Germinal center (tissue), 1 donor: ENCODE data around the gene TATDN2.
"Not testable (repeated sequence)": the region's sequence is repeated elsewhere in the genome, so short reads cannot be mapped to it uniquely, and the experiment has no call there.

Experiments
- DNase-seq: peaks from one replicate; pipeline ENCODE4 v3.0.0; 2012; ENCODE audit warnings: mixed read lengths, low spot score

The TATDN2 gene

DNA sequence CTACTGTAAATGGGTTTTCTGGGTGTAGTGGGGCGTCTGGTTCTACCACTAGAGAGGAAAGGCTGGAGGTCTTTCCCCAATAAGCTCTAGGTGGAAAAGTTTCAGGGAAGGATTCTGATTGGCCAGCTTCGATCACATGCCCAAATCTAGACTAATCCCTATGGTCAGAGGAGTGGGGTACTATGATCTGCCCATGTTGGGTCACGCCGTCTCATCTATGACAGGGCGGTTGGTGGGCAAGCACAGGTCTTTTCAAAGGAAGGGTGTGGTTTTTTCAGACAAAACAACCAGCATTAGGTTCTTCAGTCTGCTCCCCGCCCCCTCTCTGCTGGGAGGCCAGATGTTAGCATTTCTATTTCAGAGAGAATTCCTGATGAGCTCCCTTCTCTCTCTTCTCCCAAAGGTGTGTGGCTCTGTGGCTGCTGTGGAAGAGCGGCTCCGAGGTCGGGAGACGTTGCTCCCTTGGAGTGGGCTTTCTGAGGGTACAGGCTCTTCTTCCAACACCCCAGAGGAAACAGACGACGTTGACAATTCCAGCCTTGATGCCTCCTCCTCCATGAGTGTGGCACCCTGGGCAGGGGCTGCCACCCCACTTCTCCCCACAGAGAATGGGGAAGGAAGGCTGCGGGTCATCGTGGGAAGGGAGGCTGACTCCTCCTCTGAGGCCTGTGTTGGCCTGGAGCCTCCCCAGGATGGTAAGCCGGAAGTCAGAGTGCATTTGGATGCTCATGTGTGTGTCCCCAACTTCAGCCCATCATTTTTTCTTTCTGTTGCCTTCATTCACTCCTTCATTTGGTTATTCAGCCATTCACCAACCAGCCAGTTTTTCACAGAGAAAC, 9.7 kb upstream of the TATDN2 start:
- no peak for DNase-seq

DNA sequence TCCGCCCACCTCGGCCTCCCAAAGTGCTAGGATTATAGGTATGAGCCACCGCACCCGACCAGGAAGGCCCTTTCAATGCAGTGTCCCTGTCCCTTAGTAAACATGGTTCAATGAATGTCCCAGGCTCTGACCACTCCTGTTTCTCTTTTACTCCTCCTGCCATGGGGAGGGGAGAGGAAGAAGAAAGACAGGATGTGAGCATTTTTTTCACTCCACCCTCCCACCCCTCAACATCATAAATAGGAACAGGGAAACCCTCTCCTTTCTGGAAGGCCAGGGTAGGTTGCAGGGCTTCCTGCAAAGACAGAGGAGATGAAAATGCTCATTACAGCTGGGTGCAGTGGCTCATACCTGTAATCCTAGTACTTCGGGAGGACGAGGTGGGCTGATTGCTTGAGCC, 7.5 kb upstream of the TATDN2 start:
- no peak for DNase-seq

DNA sequence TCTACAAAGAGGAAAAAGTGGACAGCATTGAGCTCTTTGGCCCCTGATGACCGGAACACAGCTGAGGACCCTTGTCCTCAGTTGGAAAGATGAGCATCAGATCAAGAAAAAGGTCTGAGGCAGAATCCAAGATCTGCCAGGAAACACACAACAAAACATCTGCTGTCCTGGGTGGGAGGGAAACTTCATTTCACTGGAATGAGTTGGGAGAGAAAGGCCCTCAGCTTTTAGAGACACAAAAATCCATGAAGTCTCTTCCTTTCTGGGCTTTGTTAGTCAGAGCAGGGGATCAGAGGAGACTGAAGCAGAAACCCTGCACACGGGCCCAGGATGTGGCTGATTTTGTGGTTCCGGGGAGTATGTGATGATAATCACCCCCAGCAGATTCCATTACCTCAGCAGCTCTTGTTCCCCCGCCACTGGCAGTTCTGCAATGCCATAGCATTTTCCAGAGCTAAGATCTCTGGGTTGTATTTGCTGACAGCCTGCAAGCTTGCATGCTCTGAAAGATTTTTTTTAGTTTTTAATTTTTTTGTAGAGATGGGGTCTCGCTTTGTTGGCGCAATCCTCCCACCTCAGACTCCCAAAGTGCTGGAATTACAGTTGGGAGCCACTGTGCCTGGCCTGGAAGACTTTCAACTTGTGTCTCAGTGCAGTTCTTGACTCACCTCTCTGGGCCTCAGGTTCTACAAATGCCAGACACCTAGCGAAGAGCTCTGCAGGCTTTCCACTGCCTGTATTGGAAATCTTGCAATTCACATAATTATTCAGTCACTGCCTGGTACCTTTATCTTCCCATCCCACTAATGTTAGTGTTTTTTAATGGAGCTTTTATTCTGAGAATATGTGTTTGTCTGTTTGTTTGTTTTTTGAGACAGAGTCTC, 5.8 kb upstream of the TATDN2 start:
- DNase-seq, result no peak

DNA sequence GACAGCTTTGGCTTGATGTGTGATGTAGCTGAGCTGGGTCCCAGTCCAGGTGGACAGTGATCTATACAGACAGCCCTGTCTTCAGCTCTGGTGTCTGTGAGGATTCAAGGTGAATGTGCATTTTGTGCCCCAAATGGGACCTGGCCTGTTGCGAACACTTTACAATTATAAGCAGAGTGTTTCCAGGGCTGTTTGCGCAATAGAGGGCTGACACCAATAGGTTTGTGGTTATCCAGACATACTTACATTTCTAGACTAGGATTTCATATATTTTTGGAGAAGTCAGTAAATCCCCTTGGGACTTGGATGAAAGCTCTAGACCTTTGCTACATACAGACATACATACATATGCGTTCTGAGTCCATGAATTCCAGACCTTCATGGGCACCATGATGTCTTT, 4.2 kb upstream of the TATDN2 start:
- no peak for DNase-seq

DNA sequence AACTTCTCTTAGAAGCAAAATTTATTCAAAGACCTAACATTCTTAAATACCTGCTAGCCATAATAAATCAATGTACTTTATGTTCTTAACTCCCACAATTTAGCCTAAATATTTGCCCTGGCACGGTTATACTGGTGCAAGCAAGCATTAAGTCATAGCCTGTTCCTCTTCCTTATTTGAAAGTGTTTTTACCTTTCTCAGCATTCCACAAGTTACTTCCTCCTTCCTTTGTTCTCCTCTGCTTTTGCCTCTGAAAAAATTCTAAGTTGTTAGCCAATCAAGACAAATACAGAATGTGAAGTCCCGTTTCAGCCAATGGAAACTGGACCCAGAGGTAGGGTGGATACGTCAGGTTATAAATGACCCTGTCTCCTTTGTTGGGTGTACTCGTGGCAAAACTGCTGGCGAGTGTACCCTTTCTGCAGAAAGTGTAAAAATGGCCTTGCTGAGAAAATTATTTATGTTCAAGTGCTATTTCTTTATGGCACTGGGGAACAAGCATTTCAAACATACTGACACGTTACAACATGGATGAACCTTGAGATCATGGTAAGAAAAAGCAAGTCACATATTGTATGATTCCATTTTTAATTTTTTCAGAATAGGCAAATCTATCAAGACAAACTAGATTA, 3.1 kb upstream of the TATDN2 start:
- DNase-seq, result no peak

DNA sequence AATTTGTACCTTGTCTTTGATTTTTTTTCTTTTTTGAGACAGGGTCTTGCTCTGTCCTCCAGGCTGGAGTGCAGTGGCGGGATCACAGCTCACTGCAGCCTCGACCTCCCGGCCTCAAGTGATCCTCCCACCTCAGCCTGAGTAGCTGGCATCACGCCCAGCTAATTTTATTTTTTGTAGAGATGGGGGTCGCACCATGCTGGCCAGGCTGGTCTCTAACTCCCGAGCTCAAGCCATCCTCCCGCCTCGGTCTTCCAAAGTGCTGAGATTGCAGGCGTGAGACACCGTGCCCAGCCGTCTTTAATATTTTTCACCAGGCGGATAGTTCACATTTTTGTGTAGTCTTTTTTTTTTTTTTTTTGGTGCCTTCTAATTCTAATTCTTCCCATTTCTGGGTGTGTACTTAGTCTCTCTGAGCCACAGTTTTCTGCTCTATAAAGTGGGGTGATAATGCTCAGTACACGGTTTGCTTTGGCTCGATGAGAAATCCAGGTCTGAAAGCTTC, 528 bp upstream of the TATDN2 start:
- no peak for DNase-seq

DNA sequence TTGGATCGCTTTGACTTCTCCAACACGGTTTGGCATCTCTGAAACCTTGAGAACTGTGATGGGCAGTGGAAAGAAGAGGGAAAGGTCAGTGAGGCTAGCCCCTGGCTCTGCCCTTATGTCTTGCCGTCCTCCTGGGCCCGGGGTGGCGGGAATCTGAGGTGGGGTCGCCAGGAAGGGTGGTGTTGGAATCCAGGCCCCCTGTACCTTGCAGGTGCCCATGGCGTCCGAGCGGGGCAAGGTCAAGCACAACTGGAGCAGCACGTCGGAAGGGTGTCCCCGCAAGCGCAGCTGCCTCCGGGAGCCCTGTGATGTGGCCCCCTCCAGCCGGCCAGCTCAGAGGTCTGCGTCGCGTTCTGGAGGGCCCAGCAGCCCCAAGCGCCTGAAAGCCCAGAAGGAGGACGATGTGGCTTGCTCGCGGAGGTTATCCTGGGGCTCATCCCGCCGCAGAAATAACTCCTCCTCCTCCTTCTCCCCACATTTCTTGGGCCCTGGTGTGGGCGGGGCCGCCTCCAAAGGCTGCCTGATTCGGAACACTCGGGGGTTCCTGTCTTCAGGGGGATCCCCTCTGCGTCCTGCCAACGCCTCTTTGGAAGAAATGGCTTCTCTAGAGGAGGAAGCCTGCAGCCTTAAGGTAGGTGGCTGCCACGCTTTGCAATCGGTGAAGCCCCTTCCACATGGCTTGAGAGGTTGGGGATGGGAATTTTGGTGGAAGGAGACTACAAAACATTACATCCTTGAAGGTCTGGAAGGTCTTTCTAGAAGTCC, 907 bp downstream of the TATDN2 start:
- peak; percentile 51 for DNase-seq

DNA sequence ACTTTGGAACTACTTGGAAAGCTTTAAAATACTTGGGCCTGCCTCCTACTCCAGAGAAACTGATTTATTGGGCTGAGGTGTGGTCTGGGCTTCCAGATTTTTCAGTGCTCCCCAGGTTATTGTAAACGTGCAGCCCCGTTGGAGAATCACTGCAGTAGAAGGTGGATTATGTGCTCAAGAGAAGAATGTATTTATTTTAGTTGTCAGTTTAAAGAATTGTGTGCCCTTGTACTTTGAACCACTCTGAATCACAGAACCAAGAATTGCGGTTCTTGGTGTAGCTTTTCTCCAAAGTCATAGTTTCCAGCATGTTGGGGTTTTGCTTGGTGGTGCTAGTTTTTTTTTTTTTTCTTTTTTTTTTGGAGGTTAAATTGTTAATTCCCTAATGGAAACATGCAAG, 1.6 kb downstream of the TATDN2 start:
- DNase-seq, result no peak

DNA sequence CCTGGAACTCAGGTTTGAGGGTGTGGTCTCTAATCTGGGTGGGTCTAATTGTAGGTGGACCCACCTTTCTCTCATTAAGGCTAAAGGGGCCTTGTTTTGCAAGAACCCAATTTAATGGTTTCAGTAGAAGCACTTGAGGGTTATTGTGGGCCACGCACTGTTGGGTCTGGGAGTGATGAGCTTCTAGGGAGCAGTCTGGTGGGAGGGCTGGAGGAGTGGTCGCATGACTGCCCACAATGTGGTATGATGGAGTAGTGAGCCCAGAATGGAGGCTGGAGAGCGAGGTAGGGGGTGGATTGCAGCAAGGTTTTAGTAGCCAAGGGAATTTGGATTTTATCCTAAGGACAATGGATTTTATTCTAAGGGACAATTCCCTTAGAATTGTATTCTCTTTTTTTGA, 2.7 kb downstream of the TATDN2 start:
- DNase-seq, result no peak

DNA sequence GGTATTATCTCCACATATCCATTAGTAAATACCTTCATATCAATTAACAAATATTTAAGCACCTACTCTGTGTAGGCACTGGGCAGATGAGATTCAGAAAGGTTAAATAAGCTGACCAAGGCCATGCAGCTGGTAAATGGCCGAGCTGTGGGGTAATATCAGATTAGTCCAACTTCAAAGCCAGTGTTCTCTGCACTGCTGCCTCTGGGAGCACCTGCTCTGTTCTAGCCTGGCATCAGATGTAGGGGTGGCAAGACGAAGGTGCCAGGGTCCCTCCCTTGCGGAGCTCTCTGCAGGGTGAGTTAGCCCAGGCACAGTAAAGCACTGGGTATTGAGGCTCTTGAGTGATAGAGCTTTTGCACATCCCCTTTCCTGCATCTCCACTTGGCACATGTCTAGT, 5.5 kb downstream of the TATDN2 start:
- no peak for DNase-seq

DNA sequence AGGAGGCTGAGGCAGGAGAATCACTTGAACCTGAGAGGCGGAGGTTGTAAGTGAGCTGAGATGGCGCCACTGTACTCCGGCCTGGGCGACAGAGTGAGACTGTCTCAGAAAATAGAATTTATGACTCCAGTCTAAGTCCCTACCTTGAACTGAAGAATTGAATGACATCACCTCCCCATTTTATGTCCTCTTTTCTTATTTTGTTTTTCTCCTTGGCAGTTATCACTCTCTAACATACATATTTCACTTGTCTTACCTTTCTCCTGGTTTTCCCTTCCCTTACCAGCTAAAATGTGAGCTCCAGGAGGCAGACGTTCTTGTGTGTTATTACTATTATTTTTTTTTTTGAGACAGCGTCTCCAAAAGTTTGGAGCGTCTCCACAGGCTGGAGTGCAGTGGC, 7.6 kb downstream of the TATDN2 start:
- DNase-seq, result no peak

DNA sequence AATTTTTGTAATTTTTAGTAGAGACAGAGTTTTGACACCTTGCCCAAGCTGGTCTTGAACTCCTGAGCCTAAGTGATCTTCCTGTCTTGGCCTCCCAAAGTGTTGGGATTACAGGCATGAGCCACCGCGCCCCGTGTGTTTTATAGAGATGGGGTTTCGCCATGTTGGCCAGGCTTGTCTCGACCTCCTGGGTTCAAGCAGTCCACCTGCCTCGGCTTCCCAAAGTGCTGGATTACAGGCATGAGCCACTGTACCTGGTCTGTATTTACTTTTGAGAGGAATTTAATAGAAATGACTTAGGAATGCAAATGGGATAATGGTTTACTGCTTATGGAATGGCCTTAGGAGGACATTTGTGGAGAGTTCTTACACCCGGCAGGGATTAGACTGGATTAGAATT, 10.8 kb downstream of the TATDN2 start:
- no peak for DNase-seq

DNA sequence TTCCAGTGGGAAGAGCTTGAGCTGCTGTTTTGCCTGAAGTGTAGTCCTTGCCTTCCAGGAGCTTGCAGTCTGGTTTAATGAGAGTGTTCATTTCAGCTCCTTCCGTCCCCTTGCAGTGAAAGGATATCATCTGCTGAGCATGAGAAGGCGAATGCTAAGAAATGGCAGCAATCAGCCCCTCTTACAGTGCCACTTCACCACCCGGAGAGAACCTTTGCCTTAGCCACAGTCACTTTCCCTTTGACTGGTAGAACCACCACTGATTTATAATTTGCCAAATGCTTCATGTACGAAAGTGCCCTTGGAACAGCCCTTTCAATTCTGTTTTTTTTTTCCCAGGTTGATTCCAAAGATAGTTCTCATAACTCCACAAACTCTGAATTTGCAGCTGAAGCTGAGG, 11.5 kb downstream of the TATDN2 start:
- DNase-seq, result no peak

DNA sequence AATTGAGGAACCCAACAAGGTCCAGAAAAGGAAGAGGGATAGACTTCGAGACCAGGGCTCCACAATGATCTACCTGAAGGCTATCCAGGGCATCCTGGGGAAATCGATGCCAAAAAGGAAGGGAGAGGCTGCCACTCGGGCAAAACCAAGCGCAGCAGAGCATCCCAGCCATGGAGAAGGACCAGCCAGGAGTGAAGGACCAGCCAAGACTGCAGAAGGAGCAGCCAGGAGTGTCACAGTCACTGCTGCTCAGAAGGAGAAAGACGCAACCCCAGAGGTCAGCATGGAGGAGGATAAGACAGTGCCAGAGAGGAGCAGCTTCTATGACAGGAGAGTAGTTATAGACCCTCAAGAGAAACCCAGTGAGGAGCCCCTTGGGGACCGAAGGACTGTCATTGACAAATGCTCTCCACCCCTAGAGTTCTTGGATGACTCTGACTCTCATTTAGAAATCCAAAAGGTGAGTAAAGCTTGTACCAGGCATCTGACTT, 12.0 kb downstream of the TATDN2 start:
- DNase-seq, result no peak

DNA sequence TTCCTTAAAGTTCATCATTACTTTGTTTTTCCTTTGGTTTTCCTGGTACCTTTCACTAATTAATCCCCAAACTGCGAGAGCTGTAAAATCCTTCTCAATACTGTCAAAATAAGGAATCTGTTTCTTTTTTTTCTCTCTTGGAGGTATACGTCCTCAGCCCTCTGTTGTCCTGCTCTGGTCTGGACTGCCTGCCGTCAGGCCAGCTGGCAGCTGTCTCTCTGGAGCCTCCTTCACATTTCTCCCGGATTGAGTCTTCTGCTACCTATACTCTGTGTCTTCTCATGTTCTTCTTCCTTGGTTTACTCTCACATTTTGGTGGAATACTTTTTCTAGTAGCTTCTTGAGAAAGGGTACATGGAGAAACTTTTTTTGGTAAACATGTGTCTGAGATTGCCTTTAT, 13.8 kb downstream of the TATDN2 start:
- no peak for DNase-seq

DNA sequence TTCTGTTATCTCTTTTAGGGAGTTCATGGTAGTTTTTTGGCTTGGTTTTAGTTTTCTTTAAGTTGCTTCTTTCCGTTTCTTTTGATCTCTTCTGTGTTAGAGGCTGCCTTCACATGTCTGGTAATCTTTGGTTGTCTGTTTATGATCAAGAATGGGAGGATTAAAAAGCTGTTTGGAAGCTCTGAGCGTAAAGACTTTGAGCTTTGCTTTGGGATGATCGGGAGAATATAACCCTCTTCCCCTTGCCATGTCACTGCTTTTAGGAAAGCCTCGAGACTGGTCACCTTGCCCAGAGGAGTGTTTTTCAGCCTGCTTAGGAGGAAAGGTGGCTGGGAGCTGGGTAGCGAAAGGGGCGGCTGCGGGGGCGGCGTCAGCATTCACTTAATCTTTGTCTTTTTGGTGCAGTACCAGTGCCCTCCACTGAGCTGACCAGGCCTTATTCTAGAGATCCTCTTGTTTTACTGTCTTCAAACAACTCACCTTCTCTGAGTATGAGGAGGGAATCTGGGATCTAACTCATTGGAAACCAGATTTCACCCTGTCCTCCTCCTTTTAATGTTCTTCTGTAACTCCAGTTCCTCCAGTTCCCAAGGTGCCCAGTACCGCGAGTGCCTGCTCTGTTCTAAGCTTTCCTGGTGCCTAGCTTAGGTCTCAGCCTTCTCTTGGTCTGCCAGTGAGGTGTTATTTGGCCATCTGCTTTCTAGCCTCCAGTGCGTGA, 15.5 kb downstream of the TATDN2 start:
- peak; percentile 48 for DNase-seq

DNA sequence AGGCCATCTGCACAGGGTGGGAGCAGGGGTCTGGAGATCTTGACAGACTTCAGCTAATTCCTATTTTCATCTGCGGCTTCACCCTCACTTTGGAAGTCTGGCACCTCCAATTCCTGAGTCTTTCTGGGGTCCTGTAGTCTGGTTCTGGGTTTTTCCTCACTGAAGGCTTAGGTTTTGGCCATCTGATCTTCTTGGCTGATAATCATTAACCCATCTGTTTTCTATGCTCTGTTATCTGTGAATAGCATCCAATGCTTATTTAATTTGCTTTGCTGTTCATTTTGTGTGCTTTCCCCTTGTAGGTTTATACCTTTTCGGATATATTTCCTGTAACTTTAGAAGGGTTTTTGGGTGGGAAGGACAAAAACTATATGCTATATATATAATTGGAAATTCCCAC, 17.6 kb downstream of the TATDN2 start:
- no peak for DNase-seq

DNA sequence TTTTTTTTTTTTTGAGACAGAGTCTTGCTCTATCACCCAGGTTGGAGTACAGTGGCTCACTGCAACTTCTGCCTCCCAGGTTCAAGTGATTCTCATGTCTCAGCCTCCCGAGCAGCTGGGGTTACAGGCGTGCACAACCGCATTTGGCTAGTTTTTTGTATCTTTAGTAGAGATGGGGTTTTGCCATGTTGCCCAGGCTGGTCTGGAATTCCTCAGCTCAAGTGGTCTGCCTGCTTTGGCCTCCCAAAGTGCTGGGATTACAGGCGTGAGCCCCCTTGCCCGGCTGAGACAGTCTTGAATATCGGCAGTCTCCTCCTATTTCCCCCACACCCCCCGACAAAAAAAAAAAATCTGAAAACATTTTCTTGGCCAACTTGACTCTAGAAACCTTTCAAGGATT, 18.7 kb downstream of the TATDN2 start:
- not testable (repeated sequence) for DNase-seq

DNA sequence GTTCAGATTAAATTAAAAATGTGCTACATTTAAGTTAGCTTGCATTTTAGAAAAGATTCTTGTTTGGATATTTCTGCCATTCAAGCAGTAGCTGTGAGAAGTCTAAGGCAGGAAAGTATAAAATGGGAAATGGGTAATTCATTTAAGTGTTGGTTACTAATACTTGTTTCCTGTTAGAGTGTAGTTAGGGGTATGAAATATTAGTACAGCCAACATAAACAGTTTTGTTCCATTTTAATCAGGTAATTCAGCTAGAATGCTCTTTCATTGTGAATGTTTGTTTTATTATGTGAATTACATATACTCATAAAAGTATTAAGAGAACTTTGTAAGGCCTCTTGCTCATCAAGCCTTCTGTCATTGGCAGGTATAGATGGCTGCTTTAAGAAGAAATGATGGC, 19.9 kb downstream of the TATDN2 start:
- no peak for DNase-seq

DNA sequence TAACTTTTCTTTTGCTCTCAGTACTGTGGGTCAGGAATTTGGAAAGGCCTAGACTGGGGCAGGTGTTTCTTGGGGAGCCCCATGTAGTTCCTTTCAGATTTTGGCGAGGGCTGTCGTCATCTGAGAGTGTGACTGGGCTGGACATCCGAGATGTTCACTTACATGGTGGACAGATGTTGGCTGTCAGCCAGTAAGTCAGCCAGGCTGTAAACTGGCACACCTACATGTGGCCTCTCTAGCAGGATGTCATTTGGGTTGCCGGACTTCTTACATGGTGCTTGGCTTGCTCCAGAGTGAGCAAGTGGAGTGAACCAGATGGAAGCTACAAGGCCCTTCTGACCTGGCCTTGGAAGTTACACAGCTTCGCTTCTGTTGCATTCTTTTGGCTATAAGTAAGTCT, 20.7 kb downstream of the TATDN2 start:
- DNase-seq, result no peak

DNA sequence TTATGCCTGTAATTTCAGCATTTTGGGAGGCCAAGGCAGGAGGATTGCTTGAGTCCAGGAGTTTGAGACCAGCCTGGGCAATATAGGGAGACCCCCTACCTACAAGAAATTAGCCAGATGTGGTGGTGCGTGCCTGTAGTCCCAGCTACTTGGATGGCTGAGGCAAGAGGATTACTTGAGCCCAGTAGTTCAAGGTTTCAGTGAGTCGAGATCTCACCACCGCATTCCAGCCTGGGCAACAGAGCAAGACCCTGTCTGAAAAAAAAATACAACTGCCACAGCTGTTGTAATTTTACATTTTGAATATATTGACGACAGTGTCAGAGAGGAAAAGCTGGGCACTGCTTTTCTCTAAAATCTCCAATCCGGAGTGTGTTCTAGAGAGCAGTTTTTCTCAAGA, 21.2 kb downstream of the TATDN2 start:
- no peak for DNase-seq
